HG02571 (cell line): ENCODE measurements around the gene MYLIP.
"Not testable (repeated sequence)": the region's sequence is repeated elsewhere in the genome, so short reads cannot be mapped to it uniquely, and the experiment has no call there.

ENCODE experiments used
- ATAC-seq: cut with Tn5 transposase; IDR thresholded peaks from one replicate; pipeline ENCODE4 v1.9.1; 2021; ENCODE audit warnings: mild to moderate bottlenecking, moderate library complexity; ENCODE audit not compliant: unreplicated experiment

Gene MYLIP

DNA sequence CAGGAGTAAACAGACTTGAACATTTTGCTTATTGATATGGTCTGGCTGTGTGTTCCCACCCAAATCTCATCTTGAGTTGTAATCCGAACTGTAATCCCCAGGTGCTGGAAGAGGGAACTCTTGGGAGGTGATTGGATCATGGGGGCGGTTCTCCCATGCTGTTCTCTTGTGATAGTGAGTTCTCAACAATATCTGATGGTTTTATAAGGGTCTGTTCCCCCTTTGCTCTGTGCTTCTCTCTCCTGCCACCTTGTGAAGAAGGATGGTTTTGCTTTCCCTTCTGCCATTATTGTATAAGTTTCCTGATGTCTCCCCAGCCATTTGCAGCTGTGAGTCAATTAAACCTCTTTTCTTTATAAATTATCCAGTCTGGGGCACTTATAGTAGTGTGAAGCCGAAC lies 40.0 kb downstream of the MYLIP start:
- ATAC-seq = no peak

- no peak for ATAC-seq
These were observed 42.5 kb downstream of the MYLIP start for GRCh38 chr6:16171400-16171799.

DNA sequence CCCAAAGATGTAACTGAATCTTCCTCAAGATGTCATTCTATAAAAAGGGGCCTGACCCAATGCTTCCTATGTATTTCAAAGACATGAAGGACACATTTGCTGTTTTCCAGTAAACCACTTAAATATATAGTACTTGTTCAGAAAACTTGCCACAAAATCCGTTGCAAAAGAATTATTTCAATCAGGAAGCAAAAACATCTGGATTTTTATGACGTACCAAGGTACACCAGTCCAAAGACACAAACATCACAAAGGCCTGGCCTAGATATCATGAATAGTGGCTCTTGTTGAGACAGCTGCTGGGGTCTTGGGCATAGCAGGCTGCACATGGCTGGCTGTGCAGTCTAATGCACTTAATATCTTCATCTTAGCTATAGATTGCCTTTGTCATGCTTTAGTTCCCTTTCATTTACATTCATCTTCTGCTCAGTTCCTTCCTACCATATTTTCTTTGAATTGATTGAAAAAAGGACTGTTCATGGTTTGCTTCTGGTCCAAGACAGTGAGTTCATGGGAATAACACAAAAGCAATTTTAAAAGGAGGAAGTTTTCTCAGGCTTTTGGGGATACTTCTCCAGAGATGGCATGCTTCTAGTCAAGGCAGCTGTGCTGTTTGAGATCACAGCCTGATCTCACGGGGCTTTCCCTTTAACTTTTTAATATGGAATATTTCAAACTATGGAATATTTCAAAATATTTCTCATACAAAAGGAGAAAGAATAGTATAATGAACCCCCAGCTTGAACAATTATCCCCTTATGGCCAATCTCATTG lies 44.5 kb downstream of the MYLIP start:
- ATAC-seq = no peak

DNA sequence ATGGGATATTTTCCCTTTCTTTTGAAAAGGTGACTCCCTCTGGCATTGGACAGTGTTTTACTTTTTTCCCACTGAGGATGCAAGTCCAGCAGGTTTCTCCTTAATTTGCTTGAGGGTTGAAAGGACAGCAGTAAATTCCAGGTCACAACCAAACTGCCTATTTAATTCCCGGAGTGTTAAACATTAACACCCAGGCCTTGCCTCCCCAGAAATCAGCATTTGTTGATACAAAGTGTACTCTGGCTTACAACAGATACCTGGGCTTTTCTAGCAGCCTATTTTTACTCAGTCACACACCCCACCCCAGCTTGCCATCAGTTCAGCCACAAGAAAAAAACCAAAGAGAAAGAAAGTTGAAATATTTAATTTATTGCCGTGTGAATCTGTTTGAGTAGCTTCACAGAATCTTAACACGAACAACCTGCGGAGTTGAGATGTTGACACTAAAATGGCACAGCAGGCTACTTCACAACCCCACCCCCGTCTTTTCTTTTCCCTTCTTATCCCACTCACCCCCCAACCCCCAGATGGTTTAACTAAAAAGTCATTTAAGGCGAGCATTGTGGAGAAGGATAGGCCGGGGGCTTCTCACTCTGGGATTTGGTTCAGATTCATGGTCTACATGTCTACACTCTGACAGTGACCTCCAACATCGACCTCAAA lies 45.7 kb downstream of the MYLIP start:
- ATAC-seq = no peak

- ATAC-seq = not testable (repeated sequence)
These were observed 47.7 kb downstream of the MYLIP start for GRCh38 chr6:16176600-16176999.

DNA sequence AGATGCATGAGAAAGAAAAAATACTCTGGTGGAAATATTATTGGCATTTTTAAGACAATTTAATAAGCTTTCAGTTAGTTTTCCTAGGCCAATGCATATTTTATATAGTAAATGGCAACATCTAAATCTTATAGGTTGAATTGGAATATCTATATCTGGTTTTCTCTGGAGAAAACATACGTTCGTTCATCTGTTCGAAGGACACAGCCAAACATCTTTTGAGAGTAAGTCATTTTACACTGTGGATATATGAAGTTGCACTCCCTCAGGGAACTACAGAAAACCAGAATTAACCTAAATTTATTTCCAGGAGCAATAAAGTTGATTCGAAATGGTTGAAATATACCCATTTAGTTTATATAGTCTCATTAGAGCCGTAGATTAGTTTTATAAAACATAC lies 49.0 kb downstream of the MYLIP start:
- no peak for ATAC-seq

DNA sequence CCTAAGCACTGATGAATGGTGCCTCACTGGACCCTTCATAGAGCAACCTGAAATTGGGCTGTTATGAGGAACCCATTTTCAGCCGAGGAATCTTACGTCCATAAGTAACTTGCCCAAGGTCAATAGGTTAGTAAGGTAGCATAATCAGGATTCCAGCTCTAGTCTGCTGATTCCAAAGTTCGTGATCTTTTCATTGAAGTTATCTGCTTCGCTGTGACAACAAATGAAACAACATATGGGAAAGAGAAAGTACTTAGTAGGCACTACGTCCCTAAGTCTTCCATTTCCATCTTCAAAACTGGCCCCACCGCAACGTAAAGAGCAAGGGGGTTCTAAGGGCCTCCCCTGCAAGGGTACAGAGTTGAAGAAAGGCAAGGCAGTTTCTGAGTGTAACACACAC lies 49.5 kb downstream of the MYLIP start:
- no peak for ATAC-seq

DNA sequence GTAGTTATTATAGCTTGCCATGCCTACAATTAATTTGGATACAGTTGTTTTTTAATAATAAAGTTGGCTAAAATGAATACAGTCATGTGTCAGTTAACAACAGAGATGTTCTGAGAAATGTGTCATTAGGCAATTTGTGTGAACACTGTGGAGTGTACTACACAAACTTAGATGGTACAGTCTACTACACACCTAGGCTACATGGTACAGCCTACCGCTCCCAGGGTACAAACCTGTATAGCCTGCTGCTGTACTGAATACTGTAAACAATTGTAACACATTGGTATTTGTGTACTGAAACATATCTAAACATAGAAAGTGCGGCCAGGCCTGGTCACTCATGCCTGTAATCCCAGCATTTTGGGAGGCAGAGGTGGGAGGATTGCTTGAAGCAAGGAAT lies 50.2 kb downstream of the MYLIP start:
- ATAC-seq = no peak

GRCh38 chr6:16179970-16180431 lies 51.1 kb downstream of the MYLIP start:
- ATAC-seq = no peak

DNA sequence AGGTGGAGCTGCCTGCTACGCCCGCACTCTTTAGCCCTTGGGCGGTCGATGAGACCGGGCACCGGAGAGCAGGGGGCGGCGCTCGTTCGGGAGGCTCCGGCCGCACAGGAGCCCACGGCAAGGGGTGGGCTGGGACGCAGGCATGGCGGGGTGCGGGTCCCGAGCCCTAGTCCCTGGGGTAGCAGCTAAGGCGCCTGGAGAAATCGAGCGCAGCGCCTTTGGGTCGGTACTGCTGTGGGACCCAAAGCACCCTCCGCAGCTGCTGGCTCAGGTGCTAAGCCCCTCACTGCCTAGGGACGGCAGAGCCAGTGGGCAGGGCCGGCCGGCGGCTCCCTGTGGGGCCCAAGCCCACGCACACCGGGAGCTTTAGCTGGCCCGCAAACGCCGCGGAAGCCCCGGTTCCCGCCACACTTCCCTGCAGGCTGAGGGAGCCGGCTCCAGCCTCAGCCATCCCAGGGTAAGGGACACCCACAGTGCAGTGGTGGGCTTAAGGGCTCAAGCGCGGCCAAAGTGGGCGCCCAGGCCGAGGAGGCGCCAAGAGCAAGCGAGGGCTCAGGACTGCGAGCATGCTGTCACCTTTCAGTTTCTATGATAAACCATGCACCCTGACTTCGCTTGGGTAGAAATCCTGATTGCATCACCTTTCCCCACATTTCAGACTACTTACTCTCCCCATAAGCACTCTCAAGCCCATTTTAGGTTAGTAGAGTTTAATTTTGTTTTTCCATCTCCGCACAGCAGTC lies 52.0 kb downstream of the MYLIP start:
- no peak for ATAC-seq

DNA sequence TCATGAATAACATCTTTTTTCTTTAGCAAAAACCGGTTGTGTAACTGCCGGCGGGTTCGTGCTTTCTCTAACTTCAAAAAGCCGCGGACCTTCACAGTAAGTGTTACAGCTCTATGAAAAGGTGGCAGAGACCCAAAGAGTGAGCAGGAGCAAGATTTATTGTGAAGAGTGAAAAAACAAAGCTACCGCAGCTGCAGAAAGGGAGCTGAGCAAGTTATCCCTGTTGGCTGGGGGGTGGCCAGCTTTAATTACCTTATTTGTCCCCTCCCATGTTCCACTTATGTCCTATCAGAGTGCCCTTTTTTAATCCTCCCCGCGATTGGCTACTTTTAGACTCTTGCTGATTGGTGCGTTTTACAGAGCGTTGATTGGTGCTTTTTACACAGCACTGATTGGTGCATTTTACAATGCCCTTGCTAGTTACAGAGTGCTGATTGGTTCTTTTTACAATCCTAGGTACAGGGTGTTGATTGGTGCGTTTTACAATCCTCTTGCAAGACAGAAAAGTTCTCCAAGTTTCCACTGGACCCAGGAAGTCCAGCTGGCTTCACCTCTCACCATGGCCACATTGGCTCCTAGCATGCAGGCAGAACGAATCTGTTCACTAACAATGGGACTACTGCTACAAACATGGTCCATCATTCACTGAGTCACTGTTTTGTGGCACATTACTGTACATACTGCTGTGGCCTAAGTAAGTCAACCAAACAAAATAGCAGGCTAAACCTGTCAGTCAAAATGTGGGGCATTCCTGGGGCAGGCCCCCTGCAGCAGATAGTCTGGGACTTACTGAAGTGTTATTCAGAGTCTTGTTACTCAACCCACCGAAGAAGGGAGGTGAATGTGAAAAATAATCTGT lies 52.8 kb downstream of the MYLIP start:
- ATAC-seq = no peak

DNA sequence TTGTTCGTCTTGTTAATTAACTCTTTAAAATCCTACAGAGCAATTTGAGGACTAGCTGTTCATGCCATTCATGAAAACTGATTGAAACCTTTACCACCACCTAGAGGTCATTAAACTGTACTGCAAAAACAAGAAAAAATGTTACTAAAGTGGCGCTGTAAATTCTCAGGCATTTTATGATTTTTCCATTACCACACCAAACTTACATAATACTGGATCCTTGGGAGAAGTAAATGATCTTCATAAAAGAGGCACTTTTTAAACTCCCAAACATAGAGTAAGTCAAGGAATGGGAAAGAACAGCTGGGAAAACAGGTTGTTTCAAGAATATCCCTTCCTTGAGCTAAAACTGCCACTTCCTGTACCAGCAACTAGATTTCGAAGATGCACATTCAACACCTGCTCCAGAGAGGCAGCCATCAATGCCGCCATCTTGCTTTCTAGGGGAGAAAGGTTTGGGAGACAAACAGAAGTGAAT lies 54.3 kb downstream of the MYLIP start:
- ATAC-seq = no peak

- no peak for ATAC-seq
These were observed 55.2 kb downstream of the MYLIP start for GRCh38 chr6:16184129-16184528.

GRCh38 chr6:16184551-16184950 lies 55.7 kb downstream of the MYLIP start:
- ATAC-seq = no peak

DNA sequence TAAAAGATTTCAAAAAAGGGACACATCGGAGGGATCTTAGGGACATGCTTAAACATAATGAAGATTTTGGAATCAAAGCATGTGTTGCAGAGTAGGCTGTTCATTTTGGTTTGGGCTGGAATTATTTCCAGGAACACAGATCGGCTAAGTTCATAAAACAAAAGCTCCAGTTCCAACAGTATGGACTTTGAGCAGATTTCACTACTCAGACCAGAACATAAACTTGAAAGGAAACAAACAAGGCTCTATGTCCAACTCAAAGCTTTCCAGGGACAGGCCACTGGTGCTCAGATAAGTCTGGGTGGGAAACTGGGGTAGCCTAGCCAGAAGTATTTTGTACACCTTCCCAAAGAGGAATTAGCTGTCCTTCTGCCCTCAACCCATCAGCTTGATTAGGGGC lies 58.3 kb downstream of the MYLIP start:
- no peak for ATAC-seq

DNA sequence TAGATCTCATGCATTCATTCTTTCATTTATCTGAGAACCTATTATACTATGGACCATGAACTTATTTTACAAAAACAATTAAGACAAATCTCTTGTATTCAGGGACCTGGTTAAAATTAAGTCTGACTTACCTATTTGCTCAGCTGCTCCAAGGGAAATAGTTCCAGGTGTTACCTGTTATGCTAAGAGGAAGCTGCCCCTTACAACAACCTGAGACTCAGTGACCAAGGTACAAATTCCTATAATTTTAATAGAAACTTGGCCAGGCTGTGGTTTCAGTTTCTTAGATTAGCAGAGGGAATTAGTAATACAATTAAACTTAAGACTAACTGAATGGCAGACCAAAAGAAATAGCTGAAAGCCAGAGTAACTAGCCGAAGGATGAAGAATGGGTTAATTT lies 61.3 kb downstream of the MYLIP start:
- no peak for ATAC-seq

- no peak for ATAC-seq
These were observed 67.5 kb downstream of the MYLIP start for GRCh38 chr6:16196260-16196983.

DNA sequence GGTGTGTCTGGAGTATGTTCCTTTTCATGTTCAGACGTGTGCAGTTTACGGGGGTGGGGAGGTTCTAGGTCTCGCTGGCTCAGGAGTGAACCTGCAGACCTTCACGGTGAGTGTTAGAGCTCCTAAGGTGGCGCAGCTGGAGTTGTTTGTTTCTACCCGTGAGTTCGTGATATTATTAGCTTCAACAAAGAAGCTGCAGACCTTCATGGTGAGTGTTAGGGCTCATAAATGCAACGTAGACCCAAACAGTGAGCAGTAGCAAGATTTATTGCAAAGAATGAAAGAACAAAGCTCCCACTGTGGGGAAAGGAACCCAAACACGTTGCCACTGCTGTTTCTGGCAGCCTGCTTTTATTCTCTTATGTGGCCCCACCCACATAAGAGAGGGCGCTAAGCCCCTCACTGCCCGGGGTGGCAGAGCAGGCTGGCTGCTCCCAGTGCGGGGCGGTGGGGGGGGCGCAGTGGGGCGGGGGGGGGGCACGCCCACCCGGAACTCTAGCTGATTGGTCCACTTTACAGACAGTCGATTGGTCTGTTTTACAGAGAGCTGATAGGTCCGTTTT lies 68.2 kb downstream of the MYLIP start:
- no peak for ATAC-seq
